GM13977 (cell line): ENCODE data around the gene PCNT.
"Not testable (repeated sequence)": the region's sequence is repeated elsewhere in the genome, so short reads cannot be mapped to it uniquely, and the experiment has no call there.

Experiments used
- DNase-seq: peaks from one replicate; pipeline ENCODE4 v3.0.0; 2012; ENCODE audit warnings: low spot score
- in situ Hi-C: fragments of 300-500 bp; cut with MboI; formaldehyde crosslinking; loops from one replicate; pipeline ENCODE4 v1.12.0; 2022; ENCODE audit warnings: low sequenced_read_pairs, low pct_unique_long_range_greater_than_20kb, mixed read lengths, inconsistent platforms; ENCODE audit not compliant: unreplicated experiment
- TF ChIP-seq, protein P1 (sequence below): IDR thresholded peaks from 2 replicates; pipeline ENCODE4 v1.5.1; 2012; ENCODE audit warnings: mild to moderate bottlenecking, control low read depth; ENCODE audit not compliant: insufficient read depth; ENCODE audit errors: extremely low read depth, missing control alignments

The PCNT gene

DNA sequence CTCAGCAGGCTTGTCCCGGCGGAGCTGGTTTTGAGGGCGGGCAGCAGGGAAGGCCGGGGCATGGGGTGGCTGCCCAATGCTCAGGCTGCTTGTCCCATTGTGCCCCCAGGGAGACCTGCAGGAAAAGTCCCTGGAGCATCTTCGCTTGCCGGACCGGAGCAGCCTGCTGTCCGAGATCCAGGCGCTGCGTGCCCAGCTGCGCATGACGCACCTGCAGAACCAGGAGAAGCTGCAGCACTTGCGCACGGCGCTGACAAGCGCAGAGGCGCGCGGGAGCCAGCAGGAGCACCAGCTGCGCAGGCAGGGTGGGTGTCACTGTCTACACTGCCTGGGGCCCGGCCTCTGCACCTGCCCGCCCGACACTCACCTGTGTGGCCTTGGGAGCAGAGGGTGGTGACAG lies 104.3 kb downstream of the PCNT start:
- TF ChIP-seq, protein P1, sequence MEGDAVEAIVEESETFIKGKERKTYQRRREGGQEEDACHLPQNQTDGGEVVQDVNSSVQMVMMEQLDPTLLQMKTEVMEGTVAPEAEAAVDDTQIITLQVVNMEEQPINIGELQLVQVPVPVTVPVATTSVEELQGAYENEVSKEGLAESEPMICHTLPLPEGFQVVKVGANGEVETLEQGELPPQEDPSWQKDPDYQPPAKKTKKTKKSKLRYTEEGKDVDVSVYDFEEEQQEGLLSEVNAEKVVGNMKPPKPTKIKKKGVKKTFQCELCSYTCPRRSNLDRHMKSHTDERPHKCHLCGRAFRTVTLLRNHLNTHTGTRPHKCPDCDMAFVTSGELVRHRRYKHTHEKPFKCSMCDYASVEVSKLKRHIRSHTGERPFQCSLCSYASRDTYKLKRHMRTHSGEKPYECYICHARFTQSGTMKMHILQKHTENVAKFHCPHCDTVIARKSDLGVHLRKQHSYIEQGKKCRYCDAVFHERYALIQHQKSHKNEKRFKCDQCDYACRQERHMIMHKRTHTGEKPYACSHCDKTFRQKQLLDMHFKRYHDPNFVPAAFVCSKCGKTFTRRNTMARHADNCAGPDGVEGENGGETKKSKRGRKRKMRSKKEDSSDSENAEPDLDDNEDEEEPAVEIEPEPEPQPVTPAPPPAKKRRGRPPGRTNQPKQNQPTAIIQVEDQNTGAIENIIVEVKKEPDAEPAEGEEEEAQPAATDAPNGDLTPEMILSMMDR = no peak
- DNase-seq = no peak
- in situ Hi-C loops = no loop called here

DNA sequence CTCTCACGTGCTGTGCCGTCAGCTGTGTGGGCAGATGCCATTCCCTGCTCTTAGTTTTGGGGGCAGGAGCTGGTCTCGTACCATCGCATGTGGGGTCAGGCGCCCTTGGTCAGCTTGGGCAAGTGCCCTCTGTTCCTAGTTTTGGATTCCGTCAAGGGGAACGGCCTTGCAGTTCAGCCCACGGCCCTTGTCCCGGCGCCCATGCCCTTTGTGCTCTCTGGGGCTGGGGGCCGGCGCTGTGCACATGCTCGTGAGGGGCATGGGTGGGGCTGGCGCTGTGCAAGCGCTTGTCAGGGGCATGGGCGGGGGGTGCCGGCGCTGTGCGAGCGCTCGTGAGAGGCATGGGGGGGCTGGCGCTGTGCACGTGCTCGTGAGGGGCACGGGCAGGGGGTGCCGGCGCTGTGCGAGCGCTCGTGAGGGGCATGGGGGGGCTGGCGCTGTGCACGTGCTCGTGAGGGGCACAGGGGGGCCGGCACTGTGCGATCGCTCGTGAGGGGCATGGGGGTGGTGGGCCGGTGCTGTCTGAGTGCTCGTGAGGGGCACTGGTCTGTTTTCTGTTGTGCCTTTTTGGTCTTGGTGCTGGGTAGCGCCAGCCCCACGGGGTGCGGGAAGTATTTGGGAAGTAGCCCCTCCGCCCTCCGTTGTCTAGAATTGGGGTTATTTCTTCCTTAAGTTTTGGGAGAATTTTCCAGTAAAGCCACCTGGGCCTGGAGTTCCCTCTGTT lies 105.2 kb downstream of the PCNT start:
- in situ Hi-C loops = no loop called here
- TF ChIP-seq, protein P1 = no peak
- no peak for DNase-seq

DNA sequence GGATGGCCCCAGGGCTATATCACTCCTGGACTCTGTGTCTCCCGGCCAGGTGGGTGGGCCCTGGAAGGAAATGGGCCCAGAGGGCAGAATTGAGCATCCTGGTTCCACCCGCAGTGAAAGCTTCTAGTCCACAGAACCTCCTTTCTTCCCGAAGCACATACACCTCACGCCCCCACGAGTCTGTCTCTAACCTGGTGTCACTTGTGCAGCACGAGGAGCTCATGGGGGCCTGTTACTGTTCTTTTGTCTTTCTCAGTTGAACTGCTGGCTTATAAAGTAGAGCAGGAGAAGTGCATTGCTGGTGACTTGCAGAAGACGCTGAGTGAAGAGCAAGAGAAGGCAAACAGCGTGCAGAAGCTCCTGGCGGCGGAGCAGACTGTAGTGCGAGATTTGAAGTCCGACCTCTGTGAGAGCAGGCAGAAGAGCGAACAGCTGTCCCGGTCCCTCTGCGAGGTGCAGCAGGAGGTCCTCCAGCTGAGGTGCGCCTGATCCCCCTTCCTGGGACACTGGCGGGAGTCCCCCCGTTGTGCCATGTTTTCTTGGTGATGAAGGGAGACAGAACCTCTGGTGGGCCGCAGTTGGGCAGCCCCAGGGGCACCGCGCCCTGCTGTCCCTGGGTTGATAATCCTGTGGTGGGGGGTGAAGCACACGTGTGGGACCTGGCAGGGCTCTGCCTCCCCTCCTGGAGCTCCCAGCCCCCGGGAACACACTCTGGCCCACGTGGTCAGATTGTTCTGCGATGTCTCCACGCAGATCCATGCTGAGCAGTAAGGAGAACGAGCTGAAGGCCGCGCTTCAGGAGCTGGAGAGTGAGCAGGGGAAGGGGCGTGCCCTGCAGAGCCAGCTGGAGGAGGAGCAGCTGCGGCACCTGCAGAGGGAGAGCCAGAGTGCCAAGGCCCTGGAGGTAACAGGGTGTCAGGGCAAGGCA lies 106.1 kb downstream of the PCNT start:
- TF ChIP-seq, protein P1 = no peak
- in situ Hi-C loops = no loop called here
- no peak for DNase-seq

DNA sequence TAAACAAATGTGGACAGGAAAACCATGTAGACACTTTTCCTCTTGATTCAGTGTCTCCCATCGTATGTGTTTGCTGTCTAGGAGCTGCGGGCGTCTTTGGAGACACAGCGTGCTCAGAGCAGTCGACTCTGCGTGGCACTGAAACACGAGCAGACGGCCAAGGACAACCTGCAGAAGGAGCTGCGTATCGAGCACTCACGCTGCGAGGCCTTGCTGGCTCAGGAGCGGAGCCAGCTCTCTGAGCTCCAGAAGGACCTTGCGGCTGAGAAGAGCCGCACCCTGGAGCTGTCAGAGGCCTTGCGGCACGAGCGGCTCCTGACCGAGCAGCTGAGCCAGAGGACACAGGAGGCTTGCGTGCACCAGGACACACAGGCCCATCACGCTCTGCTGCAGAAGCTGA lies 107.5 kb downstream of the PCNT start:
- in situ Hi-C loops = no loop called here
- TF ChIP-seq, protein P1 = no peak
- no peak for DNase-seq

DNA sequence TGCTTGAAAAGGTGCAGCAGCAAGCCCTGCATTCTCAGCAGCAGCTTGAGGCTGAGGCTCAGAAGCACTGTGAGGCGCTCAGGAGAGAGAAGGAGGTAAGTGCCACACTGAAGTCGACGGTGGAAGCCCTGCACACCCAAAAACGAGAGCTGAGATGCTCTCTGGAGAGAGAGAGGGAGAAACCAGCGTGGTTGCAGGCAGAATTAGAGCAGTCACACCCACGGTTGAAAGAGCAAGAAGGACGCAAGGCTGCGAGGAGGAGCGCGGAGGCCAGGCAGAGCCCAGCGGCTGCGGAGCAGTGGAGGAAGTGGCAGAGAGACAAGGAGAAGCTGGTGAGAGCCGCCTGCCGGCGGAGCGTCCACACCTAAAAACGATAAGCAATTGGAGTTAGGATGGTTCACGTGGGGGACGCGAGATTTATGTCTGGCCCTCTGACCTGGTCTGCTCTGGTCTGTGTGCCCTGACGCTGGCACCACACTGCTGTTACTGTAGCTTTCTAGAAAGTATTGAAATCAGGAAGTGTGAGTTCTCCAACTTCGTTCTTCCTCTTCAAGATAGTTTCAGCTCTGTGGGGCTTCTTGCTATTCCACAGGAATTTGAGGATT lies 108.0 kb downstream of the PCNT start:
- TF ChIP-seq, protein P1 = no peak
- DNase-seq = no peak
- in situ Hi-C loops = no loop called here

DNA sequence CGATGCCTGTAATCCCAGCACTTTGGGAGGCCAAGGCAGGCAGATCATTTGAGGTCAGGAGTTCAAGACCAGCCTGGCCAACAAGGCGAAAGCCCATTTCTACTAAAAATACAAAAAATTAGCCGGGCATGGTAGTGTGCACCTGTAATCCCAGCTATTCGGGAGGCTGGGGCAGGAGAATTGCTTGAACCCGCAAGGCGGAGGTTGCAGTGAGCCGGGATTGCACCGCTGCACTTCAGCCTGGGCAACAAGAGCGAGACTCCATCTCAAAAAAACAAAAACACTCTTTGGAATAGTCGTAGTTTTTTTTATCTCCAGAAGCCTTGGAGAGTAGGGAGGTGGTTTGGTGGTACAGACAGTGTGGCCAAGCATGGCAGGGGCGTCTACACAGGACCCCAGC lies 109.2 kb downstream of the PCNT start:
- in situ Hi-C loops, DNase-seq: not testable (repeated sequence)

DNA sequence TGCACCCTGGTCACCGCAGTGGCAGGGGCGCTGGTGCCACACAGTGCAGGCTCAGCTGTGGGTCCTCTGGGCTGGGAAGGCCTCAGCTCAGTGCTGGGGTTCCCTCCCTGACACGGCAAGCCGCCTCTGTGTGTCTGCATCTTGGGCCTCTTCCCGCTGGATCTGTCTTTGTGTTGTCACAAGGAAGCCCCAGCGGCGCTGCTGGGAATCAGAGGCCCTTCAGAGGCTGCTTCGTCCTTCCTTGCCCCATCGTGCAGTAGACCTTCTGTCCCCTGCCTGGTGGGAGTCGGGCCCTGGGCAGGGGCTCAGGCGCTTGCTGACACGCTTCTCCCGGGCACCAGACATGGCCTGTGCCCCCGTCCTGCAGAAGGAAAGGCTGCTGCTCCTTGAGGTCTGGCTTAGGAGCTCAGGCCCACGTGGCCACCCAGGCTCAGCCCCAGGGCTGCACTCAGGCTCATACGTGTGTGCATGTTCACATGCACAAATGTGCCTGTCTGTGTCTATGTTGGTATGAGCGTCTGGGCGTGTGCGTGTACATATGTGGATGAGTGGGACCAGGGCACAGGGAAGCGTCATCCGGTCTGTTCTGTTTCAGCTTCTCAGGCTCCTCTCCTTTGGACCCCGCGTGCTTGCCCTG lies 110.5 kb downstream of the PCNT start:
- TF ChIP-seq, protein P1 = no peak
- no peak for DNase-seq
- in situ Hi-C loops = no loop called here
